Upper lobe of left lung (tissue), 4 donors: ENCODE measurements around the gene TMEM263.

Experiments used
- CTCF ChIP-seq, 6 experiments: fragments of 450-650 bp in 4 of 6; fragments of 200-600 bp in 2 of 6; sonication (generic) in 2 of 6; IDR thresholded peaks; one replicate each; pipeline ENCODE4 v1.5.1; 2016 to 2019; ENCODE audit warnings: antibody characterized with exemption in 6 of 6
- EP300 ChIP-seq, 4 donors: sonication (generic); formaldehyde crosslinking; IDR thresholded peaks; one replicate each; pipeline ENCODE4 v1.5.1; 2017; ENCODE audit warnings: antibody characterized with exemption in 4 of 4, control low read depth in 2 of 4
- POLR2A ChIP-seq, 4 donors: fragments of 450-650 bp; IDR thresholded peaks; one replicate each; pipeline ENCODE4 v1.5.1; 2016 to 2017; ENCODE audit warnings: antibody characterized with exemption in 4 of 4, mild to moderate bottlenecking in 2 of 4
- POLR2AphosphoS5 ChIP-seq, 2 donors: sonication (generic); formaldehyde crosslinking; IDR thresholded peaks; one replicate each; pipeline ENCODE4 v1.5.1; 2017; ENCODE audit warnings: antibody characterized with exemption in 2 of 2

DNA sequence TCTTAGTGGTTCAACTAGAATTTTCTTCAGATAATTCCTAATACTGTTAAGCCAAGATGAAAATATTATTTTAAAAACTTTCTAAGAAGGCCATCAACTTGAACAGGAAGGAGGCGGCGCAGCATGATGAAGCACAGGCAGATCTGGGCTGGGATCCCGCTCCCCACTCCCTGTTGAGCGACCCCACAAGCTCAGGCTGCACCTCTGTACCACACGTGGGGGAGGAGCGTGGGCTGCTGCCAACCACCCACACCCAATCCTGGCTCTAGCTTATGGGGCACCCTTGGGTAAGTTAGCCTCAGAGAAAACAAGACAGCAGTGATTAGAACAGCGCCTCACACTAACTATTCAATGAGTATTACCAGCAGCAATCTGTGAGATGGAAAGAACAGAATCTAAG lies 25.2 kb downstream of the TMEM263 start:
- no peak for TF ChIP-seq POLR2A (IDR thresholded peaks at IDR 0.05)
- TF ChIP-seq POLR2AphosphoS5 (IDR thresholded peaks at IDR 0.05), result no peak
- TF ChIP-seq CTCF (IDR thresholded peaks at IDR 0.05), result no peak
- TF ChIP-seq EP300 (IDR thresholded peaks at IDR 0.05), result no peak
